IPS-20b (cell line): ENCODE results near the gene ICE2.

Experiments used
- H3K27ac ChIP-seq: one replicate; pipeline ENCODE4 v1.5.1; 2013; ENCODE audit warnings: low read length
- H3K27me3 ChIP-seq: 2 replicates; pipeline ENCODE4 v1.6.1; 2013; ENCODE audit warnings: mild to moderate bottlenecking, low read length, inconsistent platforms; ENCODE audit not compliant: insufficient read depth
- H3K36me3 ChIP-seq: 2 replicates; pipeline ENCODE4 v1.6.1; 2013; ENCODE audit warnings: low read depth, mild to moderate bottlenecking, inconsistent platforms, low read length, moderate library complexity; ENCODE audit not compliant: insufficient read depth
- H3K4me1 ChIP-seq: 2 replicates; pipeline ENCODE4 v1.6.1; 2013; ENCODE audit warnings: mild to moderate bottlenecking, control low read depth, inconsistent platforms, low read length, moderate library complexity; ENCODE audit not compliant: insufficient read depth
- H3K4me3 ChIP-seq: 2 replicates; pipeline ENCODE4 v1.5.1; 2013; ENCODE audit warnings: mild to moderate bottlenecking, low read length, inconsistent platforms
- H3K9ac ChIP-seq: 2 replicates; pipeline ENCODE4 v1.6.1; 2013; ENCODE audit warnings: low read depth, mild to moderate bottlenecking, inconsistent platforms, low read length, moderate library complexity
- H3K9me3 ChIP-seq: 2 replicates; pipeline ENCODE4 v1.6.1; 2013; ENCODE audit warnings: mild to moderate bottlenecking, low read depth, low read length, inconsistent platforms; ENCODE audit not compliant: insufficient read depth

Gene ICE2

GRCh38 chr15:60391722-60392315 lies 87.1 kb downstream of the ICE2 start:
- H3K27me3 ChIP-seq, result peaks cover 3% of the 10 kb centered on the region; the same call in 1 of the 2 replicates
- peaks cover 15% of the 10 kb centered on the region; the same call in 1 of the 2 replicates for H3K36me3 ChIP-seq
- H3K9ac ChIP-seq, result no peak overlapping the region
- peaks cover 40% of the 10 kb centered on the region for H3K4me1 ChIP-seq
- no peak overlapping the region for H3K4me3 ChIP-seq
- H3K27ac ChIP-seq, result no peak overlapping the region
- no peaks in the 10 kb centered on the region for H3K9me3 ChIP-seq

- no peak overlapping the region for H3K27ac ChIP-seq
- H3K4me1 ChIP-seq, result peaks cover 40% of the 10 kb centered on the region
- H3K4me3 ChIP-seq, result no peak overlapping the region
- no peak overlapping the region for H3K9ac ChIP-seq
- H3K27me3 ChIP-seq, result no peaks in the 10 kb centered on the region
- H3K9me3 ChIP-seq, result no peaks in the 10 kb centered on the region
- H3K36me3 ChIP-seq, result peaks cover 13% of the 10 kb centered on the region; the same call in 1 of the 2 replicates
Measured at GRCh38 chr15:60390871-60391501, 88.0 kb downstream of the ICE2 start.

DNA sequence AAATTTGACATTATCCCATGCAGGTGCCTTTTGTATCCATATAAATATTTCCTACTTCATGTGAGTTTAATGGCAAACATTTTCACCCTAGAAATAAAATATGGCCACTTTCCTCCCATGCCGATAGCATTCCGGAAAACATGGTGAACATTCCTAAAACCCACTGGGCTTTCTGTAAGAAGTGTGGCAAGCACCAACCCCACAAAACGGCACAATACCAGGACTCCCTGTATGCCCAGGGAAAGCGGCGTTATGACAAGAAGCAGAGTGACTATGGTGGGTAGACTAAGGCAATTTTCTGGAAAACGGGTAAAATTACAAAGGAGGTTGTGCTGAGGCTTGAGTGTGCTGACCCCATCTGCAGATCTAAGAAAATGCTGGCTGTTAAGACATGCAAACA lies 88.7 kb downstream of the ICE2 start:
- Histone ChIP-seq H3K4me3 (no peak overlapping the region), H3K4me1 (peaks cover 34% of the 10 kb centered on the region), H3K27me3 (no peaks in the 10 kb centered on the region), H3K9ac (no peak overlapping the region), H3K9me3 (no peaks in the 10 kb centered on the region), H3K27ac (no peak overlapping the region), H3K36me3 (peaks cover 6% of the 10 kb centered on the region; the same call in 1 of the 2 replicates)

DNA sequence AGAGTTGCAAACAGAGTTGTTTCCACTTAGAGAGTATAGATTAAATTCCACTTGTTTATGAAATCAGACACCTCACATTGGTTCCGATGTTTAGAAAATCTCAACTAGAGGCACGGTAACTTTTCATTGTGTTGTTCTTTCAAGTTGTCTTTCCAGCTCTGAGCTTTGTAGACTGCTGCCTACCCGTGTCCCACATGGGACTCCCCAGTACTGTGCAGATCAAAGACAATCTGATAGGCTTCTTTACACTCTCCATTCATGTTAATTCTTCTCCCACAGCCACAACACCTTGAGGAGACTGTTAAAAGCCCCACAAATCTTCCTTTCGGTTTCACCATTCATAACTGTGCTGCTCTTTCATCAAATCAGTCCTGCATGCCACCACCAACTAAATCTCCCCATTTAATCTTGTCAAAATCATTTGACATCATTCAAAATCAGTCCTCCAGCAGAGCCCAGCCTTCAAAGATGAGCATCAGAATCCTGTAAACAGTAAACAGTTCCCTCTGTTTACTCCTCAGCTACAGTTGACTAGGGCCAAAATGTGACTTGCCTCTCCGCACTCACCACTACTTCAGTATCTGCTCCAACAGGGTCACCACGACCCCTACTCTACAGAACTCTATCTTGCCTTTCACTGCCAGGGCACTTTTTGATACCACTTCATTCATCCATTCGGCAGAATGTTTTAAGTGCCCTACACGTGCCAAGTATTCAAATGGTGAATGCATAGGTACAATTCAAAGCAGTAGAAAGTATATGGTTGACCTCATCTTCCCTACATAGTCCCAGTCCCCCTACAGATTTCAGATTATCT lies 89.5 kb downstream of the ICE2 start:
- Histone ChIP-seq H3K36me3 (peaks cover 5% of the 10 kb centered on the region), H3K27me3 (no peaks in the 10 kb centered on the region), H3K4me3 (no peak overlapping the region), H3K4me1 (peaks cover 32% of the 10 kb centered on the region), H3K9ac (no peak overlapping the region), H3K27ac (no peak overlapping the region), H3K9me3 (no peaks in the 10 kb centered on the region)

- Histone ChIP-seq H3K9ac (no peak overlapping the region), H3K36me3 (peaks cover 5% of the 10 kb centered on the region), H3K9me3 (no peaks in the 10 kb centered on the region), H3K4me3 (no peak overlapping the region), H3K27me3 (no peaks in the 10 kb centered on the region), H3K4me1 (peaks cover 24% of the 10 kb centered on the region; the same call in 1 of the 2 replicates), H3K27ac (no peak overlapping the region)
Measured at GRCh38 chr15:60387321-60387720, 91.6 kb downstream of the ICE2 start.

DNA sequence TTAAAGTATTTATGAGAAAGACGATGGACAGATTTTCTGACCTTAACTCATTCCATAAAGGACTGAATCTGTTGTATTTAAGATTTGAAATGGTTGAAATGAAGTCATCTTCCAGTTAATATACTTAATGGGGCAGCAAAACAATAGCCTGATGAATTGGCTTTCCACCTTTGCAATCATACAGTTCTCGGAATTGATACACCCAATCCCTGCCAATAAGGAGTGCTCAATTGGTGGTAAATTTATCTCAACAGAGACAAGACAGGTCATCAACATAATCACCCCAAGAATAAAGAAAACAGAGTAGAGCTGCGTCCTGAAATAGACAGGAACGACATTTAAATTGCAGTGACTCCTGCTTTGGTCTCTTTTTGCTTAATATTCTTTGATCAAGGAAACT lies 92.3 kb downstream of the ICE2 start:
- Histone ChIP-seq H3K27me3 (no peaks in the 10 kb centered on the region), H3K27ac (no peak overlapping the region), H3K36me3 (peaks cover 5% of the 10 kb centered on the region), H3K4me3 (no peak overlapping the region), H3K4me1 (peaks cover 18% of the 10 kb centered on the region; the same call in 1 of the 2 replicates), H3K9me3 (no peaks in the 10 kb centered on the region), H3K9ac (no peak overlapping the region)

GRCh38 chr15:60385620-60386552 lies 93.1 kb downstream of the ICE2 start:
- H3K4me1 ChIP-seq, result peaks cover 13% of the 10 kb centered on the region; the same call in 1 of the 2 replicates
- no peaks in the 10 kb centered on the region for H3K27me3 ChIP-seq
- H3K9me3 ChIP-seq, result no peaks in the 10 kb centered on the region
- no peak overlapping the region for H3K27ac ChIP-seq
- H3K36me3 ChIP-seq, result peaks cover 8% of the 10 kb centered on the region
- no peak overlapping the region for H3K9ac ChIP-seq
- H3K4me3 ChIP-seq, result no peak overlapping the region

DNA sequence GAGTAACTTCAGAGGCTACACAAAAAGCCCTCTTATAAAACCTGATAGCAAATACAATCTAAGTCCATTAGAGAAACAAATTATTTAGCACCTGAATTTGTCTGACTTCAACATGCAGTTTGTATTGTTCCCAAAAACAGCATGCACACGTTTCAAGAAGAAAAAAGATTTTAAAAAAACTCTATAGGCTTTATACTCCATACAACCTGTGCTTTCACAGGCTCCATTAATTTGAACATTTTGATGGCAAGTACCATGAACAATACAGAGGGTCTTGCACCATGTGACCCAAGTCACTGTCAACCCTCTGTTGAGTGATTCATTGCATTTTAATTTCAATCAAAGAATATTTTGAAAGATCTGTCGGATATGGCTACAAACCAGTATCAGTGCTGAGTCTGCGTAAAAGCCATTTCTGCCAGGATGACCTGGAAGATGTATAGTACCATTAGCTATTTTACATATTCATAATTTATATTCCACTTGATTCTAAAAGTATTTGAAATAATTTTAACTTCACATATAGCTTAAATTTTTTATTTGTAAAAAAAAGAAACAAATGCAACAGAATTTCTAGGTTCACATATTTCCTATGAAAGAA lies 94.3 kb downstream of the ICE2 start:
- Histone ChIP-seq H3K27me3 (no peaks in the 10 kb centered on the region), H3K9me3 (no peaks in the 10 kb centered on the region), H3K9ac (no peak overlapping the region), H3K36me3 (peaks cover 15% of the 10 kb centered on the region), H3K4me3 (no peak overlapping the region), H3K27ac (no peak overlapping the region), H3K4me1 (peaks cover 1% of the 10 kb centered on the region; the same call in 1 of the 2 replicates)

GRCh38 chr15:60384053-60384452 lies 94.9 kb downstream of the ICE2 start:
- no peaks in the 10 kb centered on the region for H3K9me3 ChIP-seq
- no peaks in the 10 kb centered on the region for H3K27me3 ChIP-seq
- H3K4me3 ChIP-seq, result no peak overlapping the region
- H3K4me1 ChIP-seq, result no peaks in the 10 kb centered on the region
- no peak overlapping the region for H3K9ac ChIP-seq
- no peak overlapping the region for H3K27ac ChIP-seq
- peaks cover 15% of the 10 kb centered on the region for H3K36me3 ChIP-seq

- H3K27ac ChIP-seq, result no peak overlapping the region
Measured at GRCh38 chr15:60382773-60383674, 95.9 kb downstream of the ICE2 start.

More at GRCh38 chr15:60382773-60383674, 95.9 kb downstream of the ICE2 start:
- Histone ChIP-seq H3K36me3 (peaks cover 15% of the 10 kb centered on the region), H3K4me3 (no peak overlapping the region), H3K9ac (no peak overlapping the region), H3K9me3 (no peaks in the 10 kb centered on the region), H3K4me1 (no peaks in the 10 kb centered on the region), H3K27me3 (no peaks in the 10 kb centered on the region)
